ENCODE measurements around the gene ABCB6.

ABCB6 gene

GRCh38 chr2:219229305-219230058, 10.7 kb upstream of the ABCB6 start, which contains the start of the genes ANKZF1 and ATG9A (continued):
- TF ChIP-seq HIC1 (tag by site-specific recombination; IDR thresholded peaks at IDR 0.05), result no peak
- TF ChIP-seq ZNF585B (tag by site-specific recombination; IDR thresholded peaks at IDR 0.05), result no peak
- TF ChIP-seq ZNF514 (tag by site-specific recombination; IDR thresholded peaks at IDR 0.05), result no peak
- no peak for TF ChIP-seq ZNF501 (tag by site-specific recombination; IDR thresholded peaks at IDR 0.05)
- TF ChIP-seq ZNF621 (tag by site-specific recombination; IDR thresholded peaks at IDR 0.05), result no peak
- TF ChIP-seq OSR2 (tag by site-specific recombination; IDR thresholded peaks at IDR 0.05), result no peak
- TF ChIP-seq ZNF473 (tag by site-specific recombination; IDR thresholded peaks at IDR 0.05), result no peak
- TF ChIP-seq ZFHX2 (tag by site-specific recombination; conservative IDR thresholded peaks at IDR 0.05), result peak; percentile 73
- no peak for TF ChIP-seq INSM2 (tag by site-specific recombination; IDR thresholded peaks at IDR 0.05)
- TF ChIP-seq ZNF341 (tag by site-specific recombination; IDR thresholded peaks at IDR 0.05; ENCODE audit: low read depth), result peak; percentile 57
- TF ChIP-seq KLF1 (tag by site-specific recombination; IDR thresholded peaks at IDR 0.05), result peak; percentile 90
- peak; percentile 97 for TF ChIP-seq ZBTB17 (tag by site-specific recombination; IDR thresholded peaks at IDR 0.05)
- no peak for TF ChIP-seq ZNF157 (tag by site-specific recombination; IDR thresholded peaks at IDR 0.05)
- TF ChIP-seq ZBTB21 (tag by site-specific recombination; IDR thresholded peaks at IDR 0.05), result no peak
- no peak for TF ChIP-seq ZNF544 (tag by site-specific recombination; IDR thresholded peaks at IDR 0.05)
- no peak for TF ChIP-seq ZNF362 (tag by site-specific recombination; IDR thresholded peaks at IDR 0.05)
- no peak for TF ChIP-seq KLF7 (tag by site-specific recombination; IDR thresholded peaks at IDR 0.05; ENCODE audit: borderline replicate concordance)
- no peak for TF ChIP-seq ZNF324 (tag by site-specific recombination; IDR thresholded peaks at IDR 0.05)
- no peak for TF ChIP-seq ZNF155 (tag by site-specific recombination; IDR thresholded peaks at IDR 0.05)
- TF ChIP-seq OVOL3 (tag by site-specific recombination; IDR thresholded peaks at IDR 0.05), result no peak
- no peak for TF ChIP-seq ZNF10 (tag by site-specific recombination; IDR thresholded peaks at IDR 0.05)
- no peak for TF ChIP-seq ZNF280D (tag by site-specific recombination; IDR thresholded peaks at IDR 0.05)
- TF ChIP-seq ZNF580 (tag by site-specific recombination; IDR thresholded peaks at IDR 0.05), result no peak
- no peak for TF ChIP-seq ZNF792 (tag by site-specific recombination; IDR thresholded peaks at IDR 0.05)
- TF ChIP-seq RBAK (tag by site-specific recombination; IDR thresholded peaks at IDR 0.05), result no peak
- no peak for TF ChIP-seq BCL6B (tag by site-specific recombination; IDR thresholded peaks at IDR 0.05)
- no peak for TF ChIP-seq ZNF311 (tag by site-specific recombination; IDR thresholded peaks at IDR 0.05; ENCODE audit: borderline replicate concordance)
- no peak for TF ChIP-seq ZFP69B (tag by site-specific recombination; IDR thresholded peaks at IDR 0.05)
- TF ChIP-seq ZNF350 (tag by site-specific recombination; IDR thresholded peaks at IDR 0.05), result no peak
- peak; percentile 42; the same call in 1 of the 2 replicates for TF ChIP-seq ZNF660 (tag by site-specific recombination; IDR thresholded peaks at IDR 0.05)
- no peak for TF ChIP-seq HOXD13 (CRISPR knock-in tag; IDR thresholded peaks at IDR 0.05; ENCODE audit: borderline replicate concordance)
- peak; percentile 83 for TF ChIP-seq SP3 (tag by site-specific recombination; IDR thresholded peaks at IDR 0.05)
